HG02610 (cell line): ENCODE results near the gene PTX4.

ENCODE experiments used
- ATAC-seq: cut with Tn5 transposase; IDR thresholded peaks from one replicate; pipeline ENCODE4 v1.9.1; 2021; ENCODE audit warnings: mild to moderate bottlenecking, moderate library complexity; ENCODE audit not compliant: unreplicated experiment

PTX4 gene

GRCh38 chr16:1524366-1524765 is 35.6 kb upstream of the PTX4 start:
- no peak for ATAC-seq

DNA sequence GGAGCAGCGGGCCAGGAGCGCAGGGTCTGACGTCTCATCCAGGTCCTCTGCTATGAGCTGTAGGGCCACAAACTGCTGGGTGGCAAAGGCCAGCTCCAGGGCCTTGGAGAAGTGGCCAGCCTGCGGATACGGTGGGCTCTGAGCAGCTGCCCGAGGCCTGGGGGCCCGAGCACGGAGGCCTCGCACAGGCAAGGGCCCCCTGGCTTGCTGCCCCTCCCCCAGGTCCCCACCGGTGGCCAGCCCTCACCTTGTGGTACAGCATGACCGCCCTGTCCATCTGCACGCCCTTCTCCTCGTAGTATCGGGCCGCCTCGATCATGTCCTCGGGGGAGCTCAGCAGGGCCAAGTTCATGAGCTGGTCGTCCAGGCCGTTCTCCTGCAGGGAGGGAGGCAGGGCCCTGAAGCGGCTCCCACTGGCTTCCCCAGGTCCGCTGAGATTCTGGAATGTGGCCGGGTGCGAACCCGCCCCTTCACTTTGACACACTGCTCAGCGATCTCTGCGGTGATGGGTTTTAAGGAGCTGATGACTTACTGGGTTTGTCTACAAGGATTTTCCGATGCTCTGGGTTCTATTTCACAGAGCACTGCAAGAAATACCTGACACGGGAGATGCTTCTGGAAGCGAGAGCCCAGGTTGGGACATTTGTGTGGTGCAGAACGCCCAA is 35.0 kb upstream of the PTX4 start:
- ATAC-seq = no peak

- ATAC-seq = no peak
Measured at GRCh38 chr16:1520461-1520860, 31.7 kb upstream of the PTX4 start.

DNA sequence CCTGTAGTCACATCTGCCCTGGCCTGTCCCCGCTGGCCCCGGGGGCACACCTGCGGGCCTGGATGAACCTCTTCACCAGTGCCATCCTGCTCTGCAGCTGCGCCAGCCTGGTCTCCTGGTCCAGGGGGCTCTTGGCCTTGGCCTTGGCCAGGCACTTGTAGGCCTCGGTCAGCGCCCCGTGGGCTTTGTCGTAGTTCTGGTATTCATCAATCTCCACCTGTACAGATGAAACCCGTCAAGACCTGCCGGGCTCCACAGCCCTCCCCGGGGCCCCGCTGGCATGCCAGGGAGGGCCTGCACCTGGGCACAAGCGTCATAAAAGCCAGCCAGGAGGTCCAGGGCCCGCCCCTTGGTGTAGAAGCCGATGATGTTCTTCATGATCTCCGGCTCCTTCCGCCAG is 31.1 kb upstream of the PTX4 start:
- no peak for ATAC-seq

DNA sequence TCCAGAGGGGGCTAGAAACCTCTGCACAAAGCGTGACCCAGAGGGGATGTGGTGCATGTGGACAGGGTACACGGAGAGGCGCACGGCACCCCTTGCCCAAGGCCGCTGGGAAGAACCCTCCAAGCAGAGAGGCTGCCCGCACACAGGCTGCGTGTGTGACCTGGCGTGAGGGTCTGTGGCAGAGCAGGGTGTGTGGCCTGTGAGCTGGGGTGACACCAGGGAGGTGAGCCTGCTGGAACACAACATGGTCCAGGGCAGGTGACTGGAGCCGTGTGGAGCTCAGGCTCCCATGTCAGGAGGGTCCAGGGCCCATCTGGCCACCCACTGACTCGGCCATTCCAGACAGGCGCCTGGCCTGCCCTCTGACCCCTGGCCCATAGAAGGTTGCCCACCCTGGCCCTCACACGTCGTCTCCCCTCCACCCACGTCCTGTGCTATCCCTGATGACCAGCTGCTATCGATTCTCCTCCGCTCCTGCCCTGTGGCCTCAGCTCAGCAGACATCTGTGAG is 29.9 kb upstream of the PTX4 start:
- no peak for ATAC-seq

DNA sequence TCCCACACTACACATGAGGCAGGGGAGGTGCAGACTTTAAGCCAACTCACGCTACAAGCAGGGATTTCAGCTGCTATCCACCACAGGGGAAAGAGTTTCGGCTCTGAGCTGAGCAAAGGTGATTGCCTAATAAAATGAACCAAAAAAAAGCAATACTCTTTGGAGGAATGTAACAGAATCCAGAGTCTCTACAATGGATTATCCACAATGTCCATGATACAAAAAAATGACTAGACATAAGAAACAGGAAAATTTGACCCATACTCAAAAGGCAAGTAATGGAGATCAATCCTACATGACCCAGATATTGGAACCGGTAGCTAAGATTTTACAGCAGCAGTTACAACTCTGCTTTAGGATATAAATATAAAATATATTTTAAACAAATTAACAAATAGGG is 25.8 kb upstream of the PTX4 start:
- ATAC-seq = no peak

DNA sequence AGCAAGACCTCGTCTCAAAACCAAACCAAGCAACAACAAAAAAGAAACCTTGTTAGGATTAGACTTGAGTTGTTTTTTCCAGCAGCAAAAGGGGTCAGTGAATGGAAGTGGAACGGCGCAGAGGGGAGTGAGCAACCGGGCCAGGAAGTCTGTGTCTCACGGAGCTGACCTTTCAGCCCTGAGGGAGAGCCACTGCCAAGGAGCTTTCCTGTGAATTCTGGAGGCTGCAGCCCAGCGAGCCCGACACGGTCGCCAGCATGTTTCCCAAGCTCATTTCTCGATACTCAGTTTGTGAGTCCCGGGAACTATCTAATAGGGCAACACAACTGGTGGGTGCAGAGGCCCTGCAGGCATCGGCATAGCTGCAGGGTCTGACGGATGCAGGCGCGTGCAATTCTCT is 24.0 kb upstream of the PTX4 start:
- no peak for ATAC-seq

DNA sequence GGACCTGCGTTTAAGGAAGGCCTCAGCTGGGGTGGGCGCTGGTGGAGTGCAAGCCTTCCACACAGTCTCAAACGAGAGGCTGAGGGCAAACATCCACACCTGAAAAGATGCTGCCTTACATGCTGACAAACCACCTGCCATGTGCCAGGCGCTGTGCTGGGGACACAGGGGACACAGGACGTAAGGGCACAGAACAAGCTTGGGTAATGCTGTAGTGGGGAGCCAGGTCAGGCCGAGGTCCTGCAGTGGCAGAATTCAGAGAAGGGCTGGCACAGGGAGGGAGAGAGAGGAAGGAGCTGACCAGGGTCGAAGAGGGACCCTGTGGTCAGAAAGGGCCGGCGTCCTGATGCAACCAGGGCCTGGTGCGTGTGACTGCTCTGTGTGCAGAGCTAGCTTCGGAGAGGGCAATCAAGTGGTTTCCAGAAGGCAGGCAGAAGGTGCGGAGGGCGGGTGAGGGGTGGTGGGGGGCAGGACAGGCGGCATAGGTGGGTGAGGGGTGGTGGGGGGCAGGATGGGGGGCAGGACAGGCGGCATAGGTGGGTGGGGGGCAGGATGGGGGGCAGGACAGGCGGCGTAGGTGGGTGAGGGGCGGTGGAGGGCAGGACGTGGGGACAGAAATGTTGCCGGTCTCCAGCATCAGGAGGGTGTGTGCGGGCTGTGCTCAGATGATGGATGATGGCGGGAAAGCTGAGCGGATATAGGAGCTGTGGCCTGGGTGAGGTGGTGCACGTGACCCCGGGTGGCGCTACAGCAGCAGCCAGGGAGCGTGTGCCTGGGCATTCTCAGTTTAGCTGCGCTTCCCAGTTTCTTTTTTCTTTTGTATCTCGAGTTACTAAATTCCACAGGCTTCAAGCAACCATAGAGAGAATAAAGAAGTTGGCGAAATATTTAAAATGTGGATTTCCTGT is 23.2 kb upstream of the PTX4 start:
- no peak for ATAC-seq

DNA sequence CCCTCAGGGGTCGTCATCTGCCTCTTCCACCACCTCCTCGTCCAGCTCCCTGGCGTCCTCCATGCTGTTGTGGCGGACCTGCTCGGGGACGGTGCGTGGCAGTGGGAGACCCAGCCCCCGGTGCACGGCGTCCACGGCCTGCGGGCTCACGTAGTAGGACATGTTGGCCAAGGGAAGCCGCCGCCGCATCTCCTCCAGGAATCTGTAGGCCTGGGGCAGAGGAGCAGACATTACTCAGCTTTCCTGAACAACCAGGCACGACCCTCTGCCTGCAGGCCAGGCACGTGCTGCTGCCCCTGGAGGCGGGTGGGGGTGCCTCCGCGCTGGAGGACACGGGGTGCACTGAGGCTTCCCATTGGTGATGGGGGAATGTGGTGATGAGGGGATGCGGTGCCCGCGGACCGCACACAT is 22.2 kb upstream of the PTX4 start:
- no peak for ATAC-seq

GRCh38 chr16:1510272-1510671 is 21.5 kb upstream of the PTX4 start:
- no peak for ATAC-seq

DNA sequence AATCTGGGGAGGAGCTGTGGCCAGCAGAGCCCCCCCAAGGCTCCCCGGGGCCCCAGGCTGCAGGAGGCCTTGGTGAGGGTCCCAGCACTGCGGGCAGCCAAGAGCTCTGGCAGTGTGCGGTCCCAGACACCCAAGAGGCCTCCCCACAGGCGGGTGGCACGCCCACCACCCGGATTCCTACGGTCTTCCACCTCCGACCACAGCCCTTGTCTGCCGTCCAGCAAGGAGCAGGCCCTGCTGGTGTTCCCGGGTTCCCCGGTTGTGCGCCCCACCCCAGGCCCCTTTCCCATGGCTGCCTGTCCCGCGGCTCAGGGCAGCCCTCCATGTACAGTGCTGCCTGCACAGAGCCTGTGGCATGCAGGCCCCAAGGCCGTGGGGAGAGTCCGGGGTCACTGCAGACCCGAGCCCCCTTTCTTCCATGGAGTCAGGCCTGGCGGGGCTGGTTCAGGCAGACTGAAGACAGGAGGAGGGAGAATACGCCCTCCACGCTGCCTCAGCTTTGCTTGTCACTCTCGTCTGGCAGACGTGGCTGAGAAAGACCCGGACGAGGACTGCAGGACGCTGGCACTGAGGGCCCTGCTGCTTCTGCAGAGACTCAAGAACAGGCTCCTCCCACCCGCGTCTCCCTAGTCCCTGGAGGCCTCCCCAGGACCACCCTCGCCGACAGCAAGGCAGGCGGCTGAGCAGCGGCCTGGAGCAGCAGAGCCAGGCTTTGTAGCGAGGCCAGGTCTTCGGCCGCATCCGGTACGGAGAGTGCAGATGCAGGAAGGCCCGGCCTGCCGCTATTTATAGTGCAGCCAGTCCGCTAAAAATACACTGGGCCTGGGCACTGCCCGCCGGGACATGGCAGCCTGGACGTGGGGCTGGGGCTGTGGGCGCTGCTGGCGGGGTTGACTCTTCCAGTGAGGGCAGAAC is 20.8 kb upstream of the PTX4 start:
- no peak for ATAC-seq

DNA sequence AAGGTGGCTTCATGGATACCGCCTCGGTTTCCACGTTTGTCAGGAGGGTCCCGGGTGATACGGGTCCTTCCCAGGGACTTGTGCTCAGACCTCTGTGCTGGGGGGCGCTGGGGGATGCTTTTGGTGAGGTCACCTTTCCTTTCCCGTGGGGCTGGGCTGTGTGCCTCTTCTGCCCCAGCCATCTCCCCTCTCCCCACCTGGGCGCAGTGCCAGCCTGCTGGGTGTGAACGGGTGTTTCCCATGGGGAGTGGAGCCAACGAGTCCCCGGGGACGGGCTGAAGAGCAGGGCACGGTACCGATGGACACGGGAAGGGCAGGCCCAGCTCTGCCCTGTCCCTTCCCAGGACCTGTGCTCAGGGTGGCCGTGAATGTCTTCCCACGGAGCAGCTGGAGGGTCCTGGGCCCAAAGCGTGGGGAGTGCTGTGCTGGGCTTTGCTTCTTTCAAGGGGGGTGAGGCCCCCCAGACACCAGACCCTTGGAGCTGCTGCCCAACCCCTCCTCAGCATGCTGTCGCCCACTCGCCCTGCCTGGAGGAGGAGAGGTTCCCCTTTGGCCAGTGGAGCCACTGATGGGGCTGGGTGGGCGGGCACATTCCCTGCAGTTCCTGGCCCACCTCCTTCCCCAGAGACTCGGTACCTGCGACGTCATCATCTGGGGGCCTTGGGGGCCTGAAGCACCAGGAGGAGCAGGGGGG is 19.9 kb upstream of the PTX4 start:
- no peak for ATAC-seq

DNA sequence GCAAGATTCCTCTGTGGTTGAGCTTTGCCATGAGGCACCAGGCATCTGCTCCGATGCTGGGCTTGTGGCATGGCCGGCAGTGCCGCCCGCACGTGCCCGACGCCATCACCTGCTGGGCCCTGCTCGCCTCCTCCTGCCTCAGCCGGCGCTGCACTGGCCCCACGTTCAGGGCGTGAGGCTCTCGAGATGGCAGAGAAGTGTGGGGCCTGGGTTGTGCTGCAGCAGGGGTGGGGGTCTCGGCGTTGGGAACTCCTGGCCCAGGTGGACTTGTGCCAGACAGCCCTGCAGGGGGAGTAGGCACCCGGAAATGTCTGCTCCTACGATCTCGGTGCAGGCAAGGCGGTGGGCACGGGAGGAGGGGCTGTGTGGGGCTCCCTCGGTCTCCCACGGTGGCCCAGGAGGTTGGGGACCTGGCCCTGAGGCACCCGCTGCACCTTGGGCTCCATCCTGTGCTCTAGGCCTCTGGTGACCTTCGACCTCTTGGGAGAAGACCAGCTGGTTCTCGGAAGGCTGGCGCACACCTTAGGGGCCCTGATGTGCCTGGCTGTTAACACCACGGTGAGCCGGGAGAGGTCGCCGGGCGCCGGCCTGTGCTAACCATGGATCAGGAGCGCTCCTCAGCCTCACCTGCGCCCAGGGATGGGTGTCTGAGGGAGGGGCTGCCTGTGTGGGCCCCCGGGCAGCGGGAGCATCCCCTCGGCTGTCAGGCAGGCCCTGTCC is 17.9 kb upstream of the PTX4 start:
- ATAC-seq = no peak

GRCh38 chr16:1505912-1506311 is 17.2 kb upstream of the PTX4 start:
- ATAC-seq = no peak

- ATAC-seq = no peak
Measured at GRCh38 chr16:1505073-1505844, 16.5 kb upstream of the PTX4 start.

DNA sequence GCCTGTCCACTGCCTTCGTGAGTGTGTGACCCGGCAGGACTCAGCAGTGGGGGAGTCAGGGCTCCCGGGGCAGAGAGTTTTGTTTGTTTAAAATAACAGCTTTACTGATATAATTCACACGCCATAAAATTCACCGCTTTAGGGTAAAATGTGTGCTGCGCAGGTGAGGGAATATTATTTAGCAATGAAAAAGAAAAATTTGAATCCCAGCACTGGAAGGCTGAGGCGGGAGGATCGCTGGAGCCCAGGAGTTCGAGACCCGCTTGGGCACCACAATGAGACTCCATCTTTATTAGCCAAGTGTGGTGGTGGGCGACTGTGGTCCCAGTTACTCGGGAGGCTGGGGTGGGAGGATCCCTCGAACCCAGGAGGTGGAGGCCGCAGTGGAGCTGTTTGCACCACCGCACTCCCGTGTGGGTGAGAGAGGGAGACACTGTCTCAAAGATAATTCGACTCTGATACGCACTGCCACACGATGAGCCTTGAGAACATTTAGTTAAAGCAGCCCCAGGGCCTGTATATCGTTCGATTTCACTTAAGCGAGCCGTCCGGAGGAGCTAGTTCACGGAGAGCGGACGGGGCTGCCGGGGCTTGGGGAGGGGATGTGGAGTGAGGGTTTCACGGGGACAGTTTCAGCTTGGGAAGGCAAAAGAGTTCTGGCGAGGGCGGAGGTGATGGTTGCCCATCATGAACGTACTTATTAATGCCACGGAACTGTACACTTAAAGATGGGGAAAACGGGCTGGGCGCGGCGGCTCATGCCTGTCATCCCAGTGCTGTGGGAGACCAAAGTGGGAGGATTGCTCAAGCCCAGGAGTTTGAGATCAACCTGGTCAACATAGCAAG is 14.6 kb upstream of the PTX4 start:
- ATAC-seq = no peak

GRCh38 chr16:1502092-1503004 is 13.6 kb upstream of the PTX4 start:
- no peak for ATAC-seq
